OCI-LY7 (cell line): ENCODE measurements around the gene ADCY5.

Source experiments
- CTCF ChIP-seq: fragments of 200-600 bp; sonication (generic); conservative IDR thresholded peaks from 2 replicates; pipeline ENCODE4 v1.5.1; 2014; ENCODE audit warnings: mild to moderate bottlenecking, antibody characterized with exemption, low read length, moderate library complexity, mixed read lengths
- EZH2phosphoT487 ChIP-seq: fragments of 200-600 bp; sonication (generic); IDR thresholded peaks from 2 replicates; pipeline ENCODE4 v1.6.1; 2018; ENCODE audit warnings: low read depth, borderline replicate concordance, mild to moderate bottlenecking, mixed run types, antibody characterized with exemption, low read length, moderate library complexity, mixed read lengths

GRCh38 chr3:123486460-123486859, 37.6 kb upstream of the ADCY5 start:
- TF ChIP-seq CTCF (no peak), EZH2phosphoT487 (no peak)
